Measurements from ENCODE around the gene GNG12. TPM values are rescaled to one million over a fixed set of nuclear protein-coding genes. Genes with fewer than 3 reads are reported as not detected.

The GNG12 gene
- total and polyA plus RNA-seq, 9 of the 15 experiments (the other 6 are each of a cell fraction or from before 2014, with no cell fraction given) = 2.6 to 6.0 (median 4.1) TPM

DNA sequence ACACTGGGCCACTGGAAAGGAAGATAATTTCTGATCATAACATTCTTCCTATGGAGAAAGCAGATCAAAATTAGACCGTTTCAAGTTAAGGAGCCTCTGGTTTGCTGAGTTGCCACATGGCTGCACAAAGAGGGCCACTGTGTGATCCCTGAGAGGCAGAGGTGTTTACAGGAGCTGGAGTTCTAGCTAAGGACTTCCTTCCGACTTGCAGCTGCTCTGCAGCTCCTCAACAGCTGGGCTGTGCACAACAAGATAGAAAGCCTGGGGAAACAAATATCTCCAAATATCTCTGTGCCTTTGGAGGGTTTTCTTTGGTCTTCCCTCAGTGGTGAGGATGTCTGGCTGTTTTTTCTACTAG, 121.4 kb downstream of the GNG12 start (continued):
- TF ChIP-seq, protein P1, sequence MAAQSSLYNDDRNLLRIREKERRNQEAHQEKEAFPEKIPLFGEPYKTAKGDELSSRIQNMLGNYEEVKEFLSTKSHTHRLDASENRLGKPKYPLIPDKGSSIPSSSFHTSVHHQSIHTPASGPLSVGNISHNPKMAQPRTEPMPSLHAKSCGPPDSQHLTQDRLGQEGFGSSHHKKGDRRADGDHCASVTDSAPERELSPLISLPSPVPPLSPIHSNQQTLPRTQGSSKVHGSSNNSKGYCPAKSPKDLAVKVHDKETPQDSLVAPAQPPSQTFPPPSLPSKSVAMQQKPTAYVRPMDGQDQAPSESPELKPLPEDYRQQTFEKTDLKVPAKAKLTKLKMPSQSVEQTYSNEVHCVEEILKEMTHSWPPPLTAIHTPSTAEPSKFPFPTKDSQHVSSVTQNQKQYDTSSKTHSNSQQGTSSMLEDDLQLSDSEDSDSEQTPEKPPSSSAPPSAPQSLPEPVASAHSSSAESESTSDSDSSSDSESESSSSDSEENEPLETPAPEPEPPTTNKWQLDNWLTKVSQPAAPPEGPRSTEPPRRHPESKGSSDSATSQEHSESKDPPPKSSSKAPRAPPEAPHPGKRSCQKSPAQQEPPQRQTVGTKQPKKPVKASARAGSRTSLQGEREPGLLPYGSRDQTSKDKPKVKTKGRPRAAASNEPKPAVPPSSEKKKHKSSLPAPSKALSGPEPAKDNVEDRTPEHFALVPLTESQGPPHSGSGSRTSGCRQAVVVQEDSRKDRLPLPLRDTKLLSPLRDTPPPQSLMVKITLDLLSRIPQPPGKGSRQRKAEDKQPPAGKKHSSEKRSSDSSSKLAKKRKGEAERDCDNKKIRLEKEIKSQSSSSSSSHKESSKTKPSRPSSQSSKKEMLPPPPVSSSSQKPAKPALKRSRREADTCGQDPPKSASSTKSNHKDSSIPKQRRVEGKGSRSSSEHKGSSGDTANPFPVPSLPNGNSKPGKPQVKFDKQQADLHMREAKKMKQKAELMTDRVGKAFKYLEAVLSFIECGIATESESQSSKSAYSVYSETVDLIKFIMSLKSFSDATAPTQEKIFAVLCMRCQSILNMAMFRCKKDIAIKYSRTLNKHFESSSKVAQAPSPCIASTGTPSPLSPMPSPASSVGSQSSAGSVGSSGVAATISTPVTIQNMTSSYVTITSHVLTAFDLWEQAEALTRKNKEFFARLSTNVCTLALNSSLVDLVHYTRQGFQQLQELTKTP (IDR thresholded peaks at IDR 0.05; ENCODE audit: low read depth in 1 of 2, partially characterized antibody in 2 of 2) = no peak
- TF ChIP-seq ATF7 (IDR thresholded peaks at IDR 0.05) (no peak), CREM (IDR thresholded peaks at IDR 0.05; ENCODE audit: low read depth) (no peak), XRCC4 (IDR thresholded peaks at IDR 0.05; ENCODE audit: extremely low read depth, insufficient read depth, insufficient read length) (no peak), MTA3 (IDR thresholded peaks at IDR 0.05; ENCODE audit: borderline replicate concordance) (no peak), KLF10 (CRISPR knock-in tag; IDR thresholded peaks at IDR 0.05) (no peak), FOXK2 (conservative IDR thresholded peaks at IDR 0.05 in 1 of 2, IDR thresholded peaks at IDR 0.05 in 1 of 2; ENCODE audit: low read depth in 2 of 2) (peak; percentile 6 to 46; a peak in 1 of 4 replicates), SMARCA4 (IDR thresholded peaks at IDR 0.05) (peak; percentile 12), HDAC1 (IDR thresholded peaks at IDR 0.05) (peak in 1 of 2 experiments; percentile 6; a peak in 1 of 4 replicates), HDAC2 (IDR thresholded peaks at IDR 0.05) (0 out of 2 replicates have a peak, but pooled peaks have one; percentile 43), ZNF134 (CRISPR knock-in tag; conservative IDR thresholded peaks at IDR 0.05) (no peak), SPI1 (IDR thresholded peaks at IDR 0.05; ENCODE audit: borderline replicate concordance, low read depth, low read length) (peak; percentile 10; the same call in 1 of the 2 replicates), HSF4 (CRISPR knock-in tag; IDR thresholded peaks at IDR 0.05; ENCODE audit: borderline replicate concordance) (no peak), PTRF (tag; IDR thresholded peaks at IDR 0.05) (no peak), NKRF (IDR thresholded peaks at IDR 0.05; ENCODE audit: borderline replicate concordance) (no peak), YY1 (IDR thresholded peaks at IDR 0.05; ENCODE audit: borderline replicate concordance in 1 of 3, control insufficient read depth in 1 of 3, extremely low read depth in 1 of 3, insufficient read depth in 3 of 3, insufficient read length in 1 of 3, insufficient replicate concordance in 2 of 3, low read depth in 1 of 3, low read length in 2 of 3) (no peak), NR1H2 (CRISPR knock-in tag; IDR thresholded peaks at IDR 0.05) (no peak), JUND (IDR thresholded peaks at IDR 0.05; ENCODE audit: borderline replicate concordance, low read depth, low read length) (no peak), JUND (tag; IDR thresholded peaks at IDR 0.05; ENCODE audit: borderline replicate concordance, low read depth, low read length) (0 out of 3 replicates have a peak, but pooled peaks have one; percentile 12), NR2C1 (IDR thresholded peaks at IDR 0.05) (no peak), NR2C1 (tag; IDR thresholded peaks at IDR 0.05) (no peak), CCNT2 (IDR thresholded peaks at IDR 0.05; ENCODE audit: borderline replicate concordance, extremely low read depth, insufficient read length, low read depth, low read length) (no peak), CBFA2T3 (IDR thresholded peaks at IDR 0.05) (peak; percentile 36; the same call in 1 of the 2 replicates)
- TF ChIP-seq, protein P2, sequence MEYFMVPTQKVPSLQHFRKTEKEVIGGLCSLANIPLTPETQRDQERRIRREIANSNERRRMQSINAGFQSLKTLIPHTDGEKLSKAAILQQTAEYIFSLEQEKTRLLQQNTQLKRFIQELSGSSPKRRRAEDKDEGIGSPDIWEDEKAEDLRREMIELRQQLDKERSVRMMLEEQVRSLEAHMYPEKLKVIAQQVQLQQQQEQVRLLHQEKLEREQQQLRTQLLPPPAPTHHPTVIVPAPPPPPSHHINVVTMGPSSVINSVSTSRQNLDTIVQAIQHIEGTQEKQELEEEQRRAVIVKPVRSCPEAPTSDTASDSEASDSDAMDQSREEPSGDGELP (CRISPR knock-in tag; IDR thresholded peaks at IDR 0.05; ENCODE audit: borderline replicate concordance) = peak; percentile 68

Data from K562 (cell line).